Sigmoid colon (tissue), 7 donors: ENCODE measurements around the gene MYADML2. TPM values are rescaled to one million over a fixed set of nuclear protein-coding genes. Genes with fewer than 3 reads are reported as not detected.

ENCODE experiments used
- DNase-seq: peaks from one replicate; pipeline ENCODE4 v3.0.0-alpha.2; 2019
- H3K27ac ChIP-seq, 4 donors: fragments of 200-600 bp; sonication (generic); one replicate each; pipeline ENCODE4 v1.5.1; 2016 to 2019; ENCODE audit warnings: mild to moderate bottlenecking in 1 of 4
- H3K27me3 ChIP-seq, 3 donors: fragments of 200-600 bp; sonication (generic); one replicate each; pipeline ENCODE4 v1.5.1; 2019; ENCODE audit warnings: mild to moderate bottlenecking in 1 of 3
- H3K36me3 ChIP-seq, 4 donors: fragments of 200-600 bp; sonication (generic); one replicate each; pipeline ENCODE4 v1.5.1; 2016 to 2019
- H3K4me1 ChIP-seq, 4 donors: fragments of 200-600 bp; sonication (generic); one replicate each; pipeline ENCODE4 v1.5.1; 2017 to 2019
- H3K4me3 ChIP-seq, 4 donors: fragments of 200-600 bp; sonication (generic); one replicate each; pipeline ENCODE4 v1.5.1; 2017 to 2019; ENCODE audit warnings: mild to moderate bottlenecking in 2 of 4, moderate library complexity in 1 of 4
- H3K9me3 ChIP-seq, 4 donors: fragments of 200-600 bp in 3 of 4; sonication (generic) in 3 of 4; one replicate each; pipeline versions ENCODE4 v1.5.1 to v1.6.1; 2013 to 2019
- CTCF ChIP-seq, 4 experiments: fragments of 450-650 bp in 3 of 4; fragments of 200-600 bp in 1 of 4; IDR thresholded peaks; one replicate each; pipeline ENCODE4 v1.5.1; 2016 to 2019; ENCODE audit warnings: antibody characterized with exemption in 4 of 4, mild to moderate bottlenecking in 3 of 4, moderate library complexity in 2 of 4
- EP300 ChIP-seq, 4 donors: sonication (generic); formaldehyde crosslinking; IDR thresholded peaks; one replicate each; pipeline ENCODE4 v1.6.1; 2017; ENCODE audit warnings: antibody characterized with exemption in 4 of 4
- POLR2A ChIP-seq, 2 donors: fragments of 450-650 bp; IDR thresholded peaks; one replicate each; pipeline ENCODE4 v1.6.1; 2016; ENCODE audit warnings: antibody characterized with exemption in 2 of 2, mild to moderate bottlenecking in 2 of 2, moderate library complexity in 2 of 2
- POLR2AphosphoS5 ChIP-seq, 4 donors: sonication (generic); formaldehyde crosslinking; IDR thresholded peaks; one replicate each; pipeline ENCODE4 v1.6.1; 2017; ENCODE audit warnings: antibody characterized with exemption in 4 of 4
- WGBS, 2 donors: extraction: QIAGEN DNeasy Blood & Tissue Kit; methylation state at CpG; one replicate each; pipeline ENCODE4 v1.1.7; 2013; 5-methylcytosine and 5-hydroxymethylcytosine counted together
- intact Hi-C: fragments of 100-400 bp; cut with DNase I; formaldehyde crosslinking; loops from one replicate; pipeline ENCODE4 v1.15.1; 2023
- polyA plus RNA-seq, 3 donors: library from polyadenylated mRNA; stranded (reverse); fragments of 200-250 nt; gene quantifications; one replicate each; pipeline ENCODE4 v1.2.3, GENCODE V29; 2013
- total RNA-seq, 4 donors: library from RNA; depleted of rRNA; stranded (reverse); fragments of >200 nt; gene quantifications; one replicate each; pipeline ENCODE4 v1.1.0, GENCODE V29; 2016
- donor health status: healthy with polysubstance abuse.
- donor health status: Bipolar disorder and iron deficiency.
- donor health status: healthy.

The MYADML2 gene
- total and polyA plus RNA-seq, 7 donors: not detected

- DNase-seq: peak; percentile 96
- Histone ChIP-seq H3K4me1 (peaks cover 0 to 20% (median 18%) of the 10 kb centered on the region in 4 donors), H3K27me3 (no peaks in the 10 kb centered on the region), H3K36me3 (peaks cover 0 to 30% (median 5%) of the 10 kb centered on the region in 4 donors), H3K27ac (peak within 1 kb of the TSS; percentile 90 to 94 (median 91)), H3K9me3 (no peaks in the 10 kb centered on the region), H3K4me3 (peak within 1 kb of the TSS; percentile 68 to 97 (median 86))
- intact Hi-C loops: loop anchor here (5.0 kb wide), 1 partner anchor 45 kb away; the partner anchor contains the start of genes CENPX and LRRC45
- WGBS, 2 donors: 0% methylated on average over 76 of the region's 76 CpGs
- peak; percentile 78 to 86 (median 82) for TF ChIP-seq POLR2AphosphoS5 (IDR thresholded peaks at IDR 0.05)
- TF ChIP-seq EP300 (IDR thresholded peaks at IDR 0.05): no peak
- peak in 1 of 2 donors; percentile 23 for TF ChIP-seq POLR2A (IDR thresholded peaks at IDR 0.05)
These were observed 30.3 kb upstream of the MYADML2 start, which contains the start of gene ASPSCR1 for GRCh38 chr17:81977211-81977808. Gene ASPSCR1, plus strand, starts transcription at chr17:81977629. Its CDS starts 18 bp downstream, at chr17:81977647.

- intact Hi-C loops: loop anchor here (5.0 kb wide), 1 partner anchor 46 kb away; the partner anchor contains the start of genes CENPX and LRRC45
- no peak for DNase-seq
- no peaks in the 10 kb centered on the region for H3K27me3 ChIP-seq
These were observed 29.5 kb upstream of the MYADML2 start for GRCh38 chr17:81976332-81977210.

DNA sequence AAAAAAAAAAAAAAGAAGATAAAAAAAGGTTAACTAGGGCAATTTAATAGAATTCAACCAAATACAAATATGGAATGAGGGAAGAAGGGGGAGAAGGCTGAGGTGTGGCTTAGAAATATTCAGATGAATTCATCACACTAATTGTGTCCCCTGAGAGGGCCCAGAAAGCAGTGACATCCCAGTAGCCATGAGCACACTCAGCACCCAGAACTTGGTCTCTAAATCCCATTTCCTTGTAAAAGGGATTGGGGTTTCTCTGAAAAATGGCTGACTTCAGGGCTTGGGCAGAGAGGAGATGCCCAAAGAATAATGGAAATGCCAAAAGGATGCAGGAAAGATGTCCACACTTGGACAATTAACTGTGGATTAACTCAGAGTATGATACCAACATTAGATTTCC is 26.4 kb upstream of the MYADML2 start:
- Histone ChIP-seq H3K27ac (no peak overlapping the region), H3K4me3 (no peak overlapping the region), H3K36me3 (no peaks in the 10 kb centered on the region), H3K4me1 (peaks cover 0 to 19% (median 15%) of the 10 kb centered on the region in 4 donors), H3K27me3 (no peaks in the 10 kb centered on the region), H3K9me3 (no peaks in the 10 kb centered on the region)
- no peak for DNase-seq
- TF ChIP-seq CTCF (IDR thresholded peaks at IDR 0.05) (no peak), POLR2A (IDR thresholded peaks at IDR 0.05) (no peak), EP300 (IDR thresholded peaks at IDR 0.05) (no peak), POLR2AphosphoS5 (IDR thresholded peaks at IDR 0.05) (no peak)
- intact Hi-C loops: no loop called here

More at GRCh38 chr17:81976332-81977210, 29.5 kb upstream of the MYADML2 start:
- no peaks in the 10 kb centered on the region for H3K9me3 ChIP-seq
- peak overlapping the region; percentile 68 to 97 (median 86) for H3K4me3 ChIP-seq
- TF ChIP-seq CTCF (IDR thresholded peaks at IDR 0.05) (no peak), EP300 (IDR thresholded peaks at IDR 0.05) (no peak)
- WGBS, 2 donors: 25 to 28% methylated on average over 30 of the region's 30 CpGs
- H3K27ac ChIP-seq: peak overlapping the region; percentile 90 to 94 (median 91)
- H3K4me1 ChIP-seq: peaks cover 0 to 20% (median 18%) of the 10 kb centered on the region in 4 donors
- peaks cover 0 to 25% (median 5%) of the 10 kb centered on the region in 4 donors for H3K36me3 ChIP-seq

DNA sequence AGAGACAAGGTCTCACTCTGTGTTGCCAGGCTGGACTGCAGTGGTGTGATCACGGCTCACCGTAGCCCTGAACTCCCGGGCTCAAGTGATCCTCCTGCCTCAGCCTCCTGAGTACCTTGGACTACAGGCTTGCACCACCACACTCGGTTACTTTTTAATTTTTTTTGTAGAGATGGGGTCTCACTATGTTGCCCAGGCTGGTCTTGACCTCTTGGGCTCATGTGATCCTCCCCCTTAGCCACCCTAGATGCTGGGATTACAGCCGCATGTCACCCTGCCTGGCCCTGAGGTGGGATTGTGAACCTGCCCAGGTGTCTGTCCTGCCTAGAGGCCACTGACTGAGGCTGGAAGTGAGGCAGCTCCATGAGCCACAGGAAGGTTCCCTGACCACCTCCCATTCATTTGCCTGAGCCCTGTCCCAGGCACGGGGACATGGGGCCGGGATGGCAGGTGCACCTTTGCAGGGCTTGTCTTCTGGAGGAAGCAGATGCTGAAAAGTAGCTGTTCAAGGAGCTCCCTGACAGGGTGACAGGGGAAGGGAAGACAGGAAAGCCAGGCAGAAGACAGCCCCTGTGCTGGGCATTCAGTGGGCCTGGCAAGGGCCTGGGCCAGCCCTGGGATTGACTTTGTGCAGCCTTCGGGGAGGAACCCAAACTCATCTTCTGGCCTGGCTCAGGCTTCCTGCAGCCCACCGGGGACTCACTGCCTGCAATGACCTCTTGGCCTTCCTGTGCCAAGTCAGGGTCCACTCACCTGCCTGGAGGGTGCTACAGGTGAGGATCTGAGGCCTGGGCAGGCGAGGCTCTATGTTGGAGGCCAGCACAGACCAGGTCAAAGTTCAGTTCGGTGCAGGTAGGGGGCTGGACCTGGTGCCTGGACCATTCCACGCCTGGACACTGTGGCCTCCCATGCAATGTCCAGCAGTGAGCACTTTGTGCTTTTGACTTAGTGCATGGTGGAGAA is 22.1 kb upstream of the MYADML2 start:
- peaks cover 0 to 24% (median 18%) of the 10 kb centered on the region in 4 donors for H3K4me1 ChIP-seq
- TF ChIP-seq POLR2AphosphoS5 (IDR thresholded peaks at IDR 0.05) (no peak), POLR2A (IDR thresholded peaks at IDR 0.05) (no peak), EP300 (IDR thresholded peaks at IDR 0.05) (no peak), CTCF (IDR thresholded peaks at IDR 0.05) (no peak)
- 59 to 86% methylated on average over 12 of the region's 12 CpGs for WGBS, 2 donors
- no peak overlapping the region for H3K4me3 ChIP-seq
- intact Hi-C loops: no loop called here
- H3K9me3 ChIP-seq: no peaks in the 10 kb centered on the region
- no peaks in the 10 kb centered on the region for H3K36me3 ChIP-seq
- no peak for DNase-seq
- H3K27me3 ChIP-seq: peaks cover 0 to 4% (median 0%) of the 10 kb centered on the region in 3 donors
- no peak overlapping the region for H3K27ac ChIP-seq
